Measurements from ENCODE around the gene BMX. TPM values are rescaled to one million over a fixed set of nuclear protein-coding genes. Genes with fewer than 3 reads are reported as not detected.

Gene BMX
- total RNA-seq, 4 donors from 2014 or later, result 1.9 to 4.4 (median 2.9) TPM

GRCh38 chrX:15511563-15511962 is 11.0 kb downstream of the BMX start:
- Histone ChIP-seq H3K4me3 (no peak overlapping the region), H3K36me3 (no peaks in the 10 kb centered on the region), H3K27me3 (no peaks in the 10 kb centered on the region), H3K27ac (no peak overlapping the region), H3K9me3 (no peaks in the 10 kb centered on the region), H3K4me1 (no peaks in the 10 kb centered on the region)
- no peak for ATAC-seq
- WGBS, 2 donors (ENCODE audit: low coverage in 1 of 2), result 36 to 64% methylated on average over 1 of the region's 1 CpG
- no peak for TF ChIP-seq CTCF (IDR thresholded peaks at IDR 0.05)
- TF ChIP-seq EP300 (IDR thresholded peaks at IDR 0.05), result no peak
- TF ChIP-seq POLR2A (IDR thresholded peaks at IDR 0.05), result no peak

GRCh38 chrX:15512401-15512965 is 11.9 kb downstream of the BMX start:
- Histone ChIP-seq H3K27me3 (no peaks in the 10 kb centered on the region), H3K9me3 (no peaks in the 10 kb centered on the region), H3K4me1 (no peaks in the 10 kb centered on the region), H3K4me3 (no peak overlapping the region), H3K36me3 (no peaks in the 10 kb centered on the region), H3K27ac (no peak overlapping the region)
- no peak for ATAC-seq
- 78% methylated on average over 4 of the region's 4 CpGs; no CpG with 5 or more reads in 1 of the 2 donors for WGBS, 2 donors (ENCODE audit: low coverage in 1 of 2)
- TF ChIP-seq EP300 (IDR thresholded peaks at IDR 0.05) (no peak), POLR2A (IDR thresholded peaks at IDR 0.05) (no peak), CTCF (IDR thresholded peaks at IDR 0.05) (no peak), POLR2AphosphoS5 (IDR thresholded peaks at IDR 0.05) (no peak)

GRCh38 chrX:15514279-15514678 is 13.7 kb downstream of the BMX start:
- H3K9me3 ChIP-seq, result no peaks in the 10 kb centered on the region
- TF ChIP-seq EP300 (IDR thresholded peaks at IDR 0.05), result no peak
- no peak for TF ChIP-seq CTCF (IDR thresholded peaks at IDR 0.05)
- TF ChIP-seq POLR2A (IDR thresholded peaks at IDR 0.05), result no peak
- no peak for TF ChIP-seq POLR2AphosphoS5 (IDR thresholded peaks at IDR 0.05)

GRCh38 chrX:15515931-15516330 is 15.3 kb downstream of the BMX start:
- no peak for TF ChIP-seq EP300 (IDR thresholded peaks at IDR 0.05)
- TF ChIP-seq POLR2A (IDR thresholded peaks at IDR 0.05), result no peak
- TF ChIP-seq CTCF (IDR thresholded peaks at IDR 0.05), result no peak
- TF ChIP-seq POLR2AphosphoS5 (IDR thresholded peaks at IDR 0.05), result no peak
- 26 to 39% methylated on average over 3 to 5 of the region's 6 CpGs for WGBS, 2 donors (ENCODE audit: low coverage in 1 of 2)
- no peaks in the 10 kb centered on the region for H3K9me3 ChIP-seq
- H3K27me3 ChIP-seq, result no peaks in the 10 kb centered on the region
- peak; percentile 36 for ATAC-seq
- no peak overlapping the region for H3K27ac ChIP-seq
- H3K36me3 ChIP-seq, result no peaks in the 10 kb centered on the region
- no peak overlapping the region for H3K4me3 ChIP-seq
- H3K4me1 ChIP-seq, result no peaks in the 10 kb centered on the region

More at GRCh38 chrX:15514279-15514678, 13.7 kb downstream of the BMX start:
- no peaks in the 10 kb centered on the region for H3K27me3 ChIP-seq
- H3K4me1 ChIP-seq, result no peaks in the 10 kb centered on the region
- H3K27ac ChIP-seq, result no peak overlapping the region
- ATAC-seq, result no peak
- no peak overlapping the region for H3K4me3 ChIP-seq
- WGBS, 2 donors (ENCODE audit: low coverage in 1 of 2), result 92% methylated on average over 1 of the region's 1 CpG; no CpG with 5 or more reads in 1 of the 2 donors
- no peaks in the 10 kb centered on the region for H3K36me3 ChIP-seq

- H3K4me3 ChIP-seq, result no peak overlapping the region
- TF ChIP-seq POLR2A (IDR thresholded peaks at IDR 0.05), result no peak
- ATAC-seq, result no peak
- no peaks in the 10 kb centered on the region for H3K36me3 ChIP-seq
- H3K4me1 ChIP-seq, result no peaks in the 10 kb centered on the region
- H3K9me3 ChIP-seq, result no peaks in the 10 kb centered on the region
- H3K27ac ChIP-seq, result no peak overlapping the region
- WGBS, 2 donors (ENCODE audit: low coverage in 1 of 2), result 90% methylated on average over 2 of the region's 3 CpGs; no CpG with 5 or more reads in 1 of the 2 donors
- H3K27me3 ChIP-seq, result no peaks in the 10 kb centered on the region
These were observed 21.9 kb downstream of the BMX start for GRCh38 chrX:15522464-15522863.

Data from gastroesophageal sphincter (tissue), 4 donors.